ENCODE data around the gene CRKL.

CRKL gene

GRCh38 chr22:20975541-20976290, 58.5 kb downstream of the CRKL start:
- H3K27ac ChIP-seq (replicated peaks): no peak overlapping the region
- no peak for TF ChIP-seq REST (IDR thresholded peaks at IDR 0.05; ENCODE audit: insufficient replicate concordance, low read depth)
- no peak for TF ChIP-seq POLR2AphosphoS5 (IDR thresholded peaks at IDR 0.05; ENCODE audit: low read depth)
- TF ChIP-seq GABPA (IDR thresholded peaks at IDR 0.05; ENCODE audit: low read depth): no peak
- TF ChIP-seq SPI1 (IDR thresholded peaks at IDR 0.05; ENCODE audit: borderline replicate concordance, low read depth): no peak
- TF ChIP-seq CTCF (IDR thresholded peaks at IDR 0.05; ENCODE audit: insufficient read depth, low read length): no peak
- no peak for DNase-seq (ENCODE audit: low read depth in 1 of 2, low spot score in 1 of 2)
- H3K27me3 ChIP-seq (ENCODE audit: insufficient read depth, poor library complexity, severe bottlenecking): no peaks in the 10 kb centered on the region
- no peak overlapping the region for H3K4me3 ChIP-seq (replicated peaks; ENCODE audit: insufficient read depth, low read length)

- no peaks in the 10 kb centered on the region for H3K27me3 ChIP-seq (ENCODE audit: insufficient read depth, poor library complexity, severe bottlenecking)
- H3K4me3 ChIP-seq (replicated peaks; ENCODE audit: insufficient read depth, low read length): no peak overlapping the region
- no peak for DNase-seq (ENCODE audit: low read depth in 1 of 2, low spot score in 1 of 2)
- no peak overlapping the region for H3K27ac ChIP-seq (replicated peaks)
- TF ChIP-seq GABPA (IDR thresholded peaks at IDR 0.05; ENCODE audit: low read depth) (no peak), REST (IDR thresholded peaks at IDR 0.05; ENCODE audit: insufficient replicate concordance, low read depth) (no peak), CTCF (IDR thresholded peaks at IDR 0.05; ENCODE audit: insufficient read depth, low read length) (no peak), POLR2AphosphoS5 (IDR thresholded peaks at IDR 0.05; ENCODE audit: low read depth) (no peak), SPI1 (IDR thresholded peaks at IDR 0.05; ENCODE audit: borderline replicate concordance, low read depth) (no peak)
These were observed 59.2 kb downstream of the CRKL start for GRCh38 chr22:20976291-20976877.

GRCh38 chr22:20977019-20977418, 59.8 kb downstream of the CRKL start:
- H3K27me3 ChIP-seq (ENCODE audit: insufficient read depth, poor library complexity, severe bottlenecking): no peaks in the 10 kb centered on the region
- no peak overlapping the region for H3K4me3 ChIP-seq (replicated peaks; ENCODE audit: insufficient read depth, low read length)
- H3K27ac ChIP-seq (replicated peaks): no peak overlapping the region
- DNase-seq (ENCODE audit: low read depth in 1 of 2, low spot score in 1 of 2): no peak
- TF ChIP-seq POLR2AphosphoS5 (IDR thresholded peaks at IDR 0.05; ENCODE audit: low read depth) (no peak), GABPA (IDR thresholded peaks at IDR 0.05; ENCODE audit: low read depth) (no peak), SPI1 (IDR thresholded peaks at IDR 0.05; ENCODE audit: borderline replicate concordance, low read depth) (no peak), CTCF (IDR thresholded peaks at IDR 0.05; ENCODE audit: insufficient read depth, low read length) (no peak), REST (IDR thresholded peaks at IDR 0.05; ENCODE audit: insufficient replicate concordance, low read depth) (no peak)
